Memory B cell (primary cell): ENCODE results near the gene KCTD13.
"Not testable (repeated sequence)": the region's sequence is repeated elsewhere in the genome, so short reads cannot be mapped to it uniquely, and the experiment has no call there.

Source experiments
- ATAC-seq: fragments of 150-1000 bp; cut with Tn5 transposase; 2 replicates; pipeline ENCODE4 v1.10.0; 2021; ENCODE audit warnings: low read depth, mild to moderate bottlenecking, moderate library complexity
- DNase-seq, 2 donors: peaks; one replicate each; pipeline ENCODE4 v3.0.0; 2022; ENCODE audit warnings: low spot score in 2 of 2
- H3K27ac Mint-ChIP-seq: one replicate; pipeline ENCODE4 v1.8.0; 2022; ENCODE audit warnings: mild to moderate bottlenecking, moderate library complexity, mixed read lengths
- H3K27me3 Mint-ChIP-seq: one replicate; pipeline ENCODE4 v1.8.0; 2022; ENCODE audit warnings: mixed read lengths
- H3K36me3 Mint-ChIP-seq: one replicate; pipeline ENCODE4 v1.8.0; 2022; ENCODE audit warnings: mild to moderate bottlenecking, mixed read lengths
- H3K4me1 Mint-ChIP-seq: one replicate; pipeline ENCODE4 v1.8.0; 2022; ENCODE audit warnings: mixed read lengths
- H3K4me3 Mint-ChIP-seq: one replicate; pipeline ENCODE4 v1.8.0; 2022; ENCODE audit warnings: mild to moderate bottlenecking, moderate library complexity, mixed read lengths
- H3K9me3 Mint-ChIP-seq: one replicate; pipeline ENCODE4 v1.8.0; 2022; ENCODE audit warnings: mixed read lengths

The KCTD13 gene

DNA sequence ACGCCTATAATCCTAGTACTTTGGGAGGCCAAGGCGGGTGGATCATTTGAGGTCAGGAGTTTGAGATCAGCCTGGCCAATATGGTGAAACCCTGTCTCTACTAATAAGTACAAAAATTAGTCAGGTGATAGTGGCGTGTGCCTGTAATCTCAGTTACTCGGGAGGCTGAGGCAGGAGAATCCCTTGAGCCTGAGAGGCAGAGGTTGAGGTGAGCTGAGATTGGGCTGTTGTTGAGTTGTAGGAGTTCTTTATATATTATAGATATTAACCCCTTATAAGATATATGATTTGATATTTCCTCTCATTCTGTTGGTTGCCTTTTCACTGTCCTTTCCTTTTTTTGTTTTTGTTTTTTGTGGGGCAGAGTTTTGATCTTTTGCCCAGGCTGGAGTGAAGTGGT, 33.8 kb upstream of the KCTD13 start:
- not testable (repeated sequence) for H3K27ac Mint-ChIP-seq, H3K36me3 Mint-ChIP-seq, H3K27me3 Mint-ChIP-seq, ATAC-seq, H3K9me3 Mint-ChIP-seq, H3K4me3 Mint-ChIP-seq, DNase-seq
- peaks cover 14% of the 10 kb centered on the region for H3K4me1 Mint-ChIP-seq

- ATAC-seq: no peak
- Mint-ChIP-seq H3K27ac (no peak overlapping the region), H3K4me1 (peaks cover 14% of the 10 kb centered on the region), H3K4me3 (no peak overlapping the region), H3K36me3 (no peaks in the 10 kb centered on the region), H3K9me3 (no peaks in the 10 kb centered on the region), H3K27me3 (no peaks in the 10 kb centered on the region)
- no peak for DNase-seq
Measured at GRCh38 chr16:29959293-29959692, 33.3 kb upstream of the KCTD13 start.

DNA sequence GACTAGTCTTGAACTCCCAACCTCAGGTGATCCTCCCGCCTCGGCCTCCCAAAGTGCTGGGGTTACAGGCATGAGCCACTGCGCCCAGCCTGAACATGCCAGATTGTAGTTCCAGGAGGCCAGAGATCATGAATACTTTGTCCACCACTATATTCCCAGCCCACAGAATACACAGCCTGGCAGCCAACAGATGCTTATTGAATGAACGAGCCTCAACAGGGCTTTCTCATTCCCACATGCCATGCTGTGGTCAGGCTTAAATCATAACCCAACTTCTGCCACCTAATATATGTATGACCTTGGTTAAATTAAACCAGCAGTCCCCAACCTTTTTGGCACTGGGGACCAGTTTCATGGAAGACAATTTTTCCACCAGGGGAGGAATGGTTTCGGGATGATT, 32.7 kb upstream of the KCTD13 start:
- Mint-ChIP-seq H3K27ac (no peak overlapping the region), H3K4me1 (peaks cover 14% of the 10 kb centered on the region), H3K27me3 (no peaks in the 10 kb centered on the region), H3K36me3 (no peaks in the 10 kb centered on the region), H3K9me3 (no peaks in the 10 kb centered on the region), H3K4me3 (no peak overlapping the region)
- ATAC-seq (no peak), DNase-seq (no peak)

GRCh38 chr16:29951625-29952365, 25.8 kb upstream of the KCTD13 start:
- Mint-ChIP-seq H3K27ac (no peak overlapping the region), H3K4me3 (no peak overlapping the region), H3K36me3 (peaks cover 6% of the 10 kb centered on the region), H3K9me3 (no peaks in the 10 kb centered on the region), H3K27me3 (peaks cover 9% of the 10 kb centered on the region), H3K4me1 (no peaks in the 10 kb centered on the region)
- DNase-seq (no peak), ATAC-seq (no peak)

- no peak overlapping the region for H3K4me3 Mint-ChIP-seq
- no peaks in the 10 kb centered on the region for H3K4me1 Mint-ChIP-seq
- no peaks in the 10 kb centered on the region for H3K9me3 Mint-ChIP-seq
- DNase-seq (no peak), ATAC-seq (no peak)
- H3K36me3 Mint-ChIP-seq: peaks cover 6% of the 10 kb centered on the region
- H3K27ac Mint-ChIP-seq: no peak overlapping the region
- peaks cover 9% of the 10 kb centered on the region for H3K27me3 Mint-ChIP-seq
Measured at GRCh38 chr16:29950806-29951461, 24.9 kb upstream of the KCTD13 start.

- Mint-ChIP-seq H3K27ac (no peak overlapping the region), H3K27me3 (peaks cover 9% of the 10 kb centered on the region), H3K4me1 (no peaks in the 10 kb centered on the region), H3K4me3 (no peak overlapping the region), H3K9me3 (no peaks in the 10 kb centered on the region), H3K36me3 (peaks cover 6% of the 10 kb centered on the region)
- DNase-seq: no peak
- no peak for ATAC-seq
Measured at GRCh38 chr16:29947897-29948296, 21.9 kb upstream of the KCTD13 start.

DNA sequence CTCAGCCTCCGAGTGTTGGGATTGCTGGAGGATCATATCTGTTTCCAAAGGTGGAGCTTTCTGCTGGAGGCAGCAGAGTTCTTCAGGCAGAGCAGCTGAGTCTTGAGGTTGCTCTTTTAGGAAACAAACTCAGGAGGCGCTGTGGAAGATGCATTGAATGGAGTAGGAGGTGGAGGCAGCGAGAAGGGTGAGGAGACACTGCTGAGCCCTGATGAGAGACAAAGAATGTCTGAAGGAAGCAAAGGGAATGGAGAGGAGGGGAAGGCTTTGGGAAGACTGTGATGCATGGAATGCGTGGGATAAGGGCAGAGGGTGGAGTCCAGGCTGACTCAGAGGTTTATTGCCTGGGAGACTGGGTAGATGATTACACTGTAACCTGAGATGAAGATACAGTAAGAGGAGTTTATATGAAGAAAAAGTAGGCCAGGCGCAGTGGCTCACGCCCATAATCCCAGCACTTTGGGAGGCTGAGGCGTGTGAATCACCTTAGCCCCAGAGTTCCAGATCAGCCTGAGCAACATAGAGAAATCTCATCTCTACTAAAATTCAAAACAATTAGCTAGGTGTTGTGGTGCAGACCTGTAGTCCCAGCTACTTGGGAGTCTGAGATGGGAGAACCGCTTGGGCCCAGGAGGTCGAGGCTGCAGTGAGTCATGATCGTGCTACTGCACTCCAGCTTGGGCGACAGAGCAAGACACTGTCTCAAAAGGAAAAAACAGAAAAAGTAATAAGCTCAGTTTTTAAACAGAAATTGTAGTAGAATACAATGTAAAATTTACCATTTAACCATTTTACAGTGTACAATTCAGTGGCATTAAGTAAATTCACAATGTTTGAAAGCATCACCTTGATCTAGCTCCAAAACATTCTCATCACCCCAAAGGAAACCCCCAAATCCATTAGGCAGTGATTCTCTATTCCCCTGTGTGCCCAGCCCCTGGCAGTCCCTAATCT, 18.1 kb upstream of the KCTD13 start:
- H3K36me3 Mint-ChIP-seq: no peaks in the 10 kb centered on the region
- ATAC-seq (no peak), DNase-seq (no peak)
- no peak overlapping the region for H3K4me3 Mint-ChIP-seq
- H3K27me3 Mint-ChIP-seq: peaks cover 8% of the 10 kb centered on the region
- H3K4me1 Mint-ChIP-seq: no peaks in the 10 kb centered on the region
- no peaks in the 10 kb centered on the region for H3K9me3 Mint-ChIP-seq
- no peak overlapping the region for H3K27ac Mint-ChIP-seq

DNA sequence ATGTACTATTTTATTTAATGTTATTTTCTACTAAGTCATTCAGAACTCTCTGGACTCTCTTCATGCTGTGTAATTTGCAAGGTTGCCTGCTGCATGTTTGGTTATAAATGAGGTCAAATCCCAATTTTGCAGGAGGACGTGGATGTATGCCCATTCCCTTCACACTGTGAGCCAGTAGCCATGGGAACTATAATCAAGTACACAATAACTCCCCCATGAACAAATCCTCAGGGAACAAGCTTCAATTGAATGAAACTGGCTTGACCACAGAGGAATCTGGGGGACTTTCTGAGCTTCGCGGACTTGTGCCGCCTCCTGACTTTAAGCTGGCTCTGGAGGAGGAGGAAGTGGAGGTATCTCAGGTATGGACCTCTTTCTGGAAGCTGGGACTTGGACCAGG, 14.6 kb upstream of the KCTD13 start:
- Mint-ChIP-seq H3K4me1 (no peaks in the 10 kb centered on the region), H3K27ac (no peak overlapping the region), H3K9me3 (no peaks in the 10 kb centered on the region), H3K27me3 (peaks cover 13% of the 10 kb centered on the region), H3K4me3 (no peak overlapping the region), H3K36me3 (no peaks in the 10 kb centered on the region)
- DNase-seq (no peak), ATAC-seq (no peak)

GRCh38 chr16:29931750-29932149, 5.7 kb upstream of the KCTD13 start:
- not testable (repeated sequence) for ATAC-seq, H3K27ac Mint-ChIP-seq, H3K36me3 Mint-ChIP-seq

DNA sequence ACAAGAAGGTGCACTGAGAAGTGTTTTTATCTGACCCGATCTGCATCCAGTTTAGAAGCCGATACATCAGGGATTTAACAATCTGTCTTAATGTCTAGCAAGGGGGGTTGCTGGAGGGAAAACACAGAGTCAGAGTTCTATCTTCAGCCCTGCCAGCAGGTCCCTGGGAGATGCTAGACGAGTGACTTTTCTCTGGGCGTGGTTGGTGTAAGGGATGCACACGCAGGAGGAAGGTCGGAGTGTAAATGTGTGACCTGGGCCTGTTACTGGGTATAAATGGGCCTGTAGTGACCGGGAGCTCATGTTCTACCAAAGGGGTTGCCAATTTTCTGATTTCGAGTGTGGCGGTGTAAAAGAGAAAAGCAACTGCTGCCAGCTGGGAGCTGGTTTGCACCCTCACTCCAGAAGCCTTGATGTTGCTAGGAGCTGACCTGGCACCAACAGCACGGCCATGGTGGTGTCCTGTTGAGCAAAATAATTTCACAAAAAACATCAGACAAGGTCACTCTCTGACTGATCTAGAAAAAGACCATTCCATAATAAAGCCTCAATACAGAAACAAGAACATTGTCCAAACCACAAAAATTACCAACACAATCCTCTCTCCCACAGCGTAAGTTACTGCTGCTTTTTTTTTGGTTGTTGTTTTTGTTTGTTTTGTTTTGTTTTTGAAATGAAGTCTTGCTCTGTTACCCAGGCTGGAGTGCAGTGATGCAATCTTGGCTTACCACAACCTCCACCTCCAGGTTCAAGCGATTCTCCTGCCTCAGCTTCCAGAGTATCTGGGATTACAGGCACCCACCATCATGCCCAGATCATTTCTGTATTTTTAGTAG, 1.3 kb upstream of the KCTD13 start:
- peaks cover 22% of the 10 kb centered on the region for H3K4me1 Mint-ChIP-seq
- H3K27ac Mint-ChIP-seq: peak overlapping the region; percentile 95
- H3K36me3 Mint-ChIP-seq: peaks cover 4% of the 10 kb centered on the region
- peak overlapping the region; percentile 95 for H3K4me3 Mint-ChIP-seq
- ATAC-seq: no peak
- H3K27me3 Mint-ChIP-seq: no peaks in the 10 kb centered on the region
- H3K9me3 Mint-ChIP-seq: no peaks in the 10 kb centered on the region
- DNase-seq: no peak

More at GRCh38 chr16:29931750-29932149, 5.7 kb upstream of the KCTD13 start:
- H3K4me3 Mint-ChIP-seq, H3K4me1 Mint-ChIP-seq, H3K27me3 Mint-ChIP-seq, DNase-seq, H3K9me3 Mint-ChIP-seq: not testable (repeated sequence)

- Mint-ChIP-seq H3K27me3 (no peaks in the 10 kb centered on the region), H3K4me3 (peak overlapping the region; percentile 95), H3K36me3 (peaks cover 4% of the 10 kb centered on the region), H3K4me1 (peaks cover 22% of the 10 kb centered on the region), H3K27ac (peak overlapping the region; percentile 95), H3K9me3 (no peaks in the 10 kb centered on the region)
- no peak for DNase-seq
- no peak for ATAC-seq
Measured at GRCh38 chr16:29926711-29927052, 656 bp upstream of the KCTD13 start.

GRCh38 chr16:29925105-29925756, 795 bp downstream of the KCTD13 start:
- H3K27me3 Mint-ChIP-seq: no peaks in the 10 kb centered on the region

DNA sequence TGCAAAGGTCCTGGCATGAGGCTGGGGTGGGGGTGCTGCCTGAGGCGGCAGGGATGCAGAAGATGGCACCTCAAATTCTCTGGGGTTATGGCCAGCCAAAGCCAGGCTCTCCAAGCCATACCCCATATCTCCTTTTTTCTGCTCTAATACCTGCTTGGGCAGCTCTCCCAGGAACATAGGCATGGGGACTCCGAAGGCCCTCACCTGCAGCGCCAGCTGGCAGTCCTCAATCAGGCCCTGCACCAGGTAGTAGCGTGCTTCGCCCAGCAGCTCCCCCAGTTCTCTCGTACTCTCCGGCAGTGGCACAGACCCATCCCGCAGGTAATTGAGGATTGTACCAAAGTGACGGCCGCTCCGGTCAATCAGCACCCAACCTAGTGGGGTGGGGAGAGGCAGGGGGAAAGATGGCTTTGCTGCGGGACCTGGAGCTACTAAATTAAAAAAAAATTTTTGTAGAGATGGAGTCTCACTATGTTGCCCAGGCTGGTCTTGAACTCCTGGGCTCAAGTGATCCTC, 3.0 kb downstream of the KCTD13 start:
- Mint-ChIP-seq H3K27ac (no peak overlapping the region), H3K27me3 (no peaks in the 10 kb centered on the region), H3K36me3 (peaks cover 15% of the 10 kb centered on the region), H3K9me3 (no peaks in the 10 kb centered on the region), H3K4me1 (peaks cover 29% of the 10 kb centered on the region), H3K4me3 (no peak overlapping the region)
- DNase-seq: no peak
- no peak for ATAC-seq

More at GRCh38 chr16:29925105-29925756, 795 bp downstream of the KCTD13 start:
- peaks cover 15% of the 10 kb centered on the region for H3K36me3 Mint-ChIP-seq
- H3K4me1 Mint-ChIP-seq: peaks cover 29% of the 10 kb centered on the region
- ATAC-seq (no peak), DNase-seq (no peak)
- peak overlapping the region; percentile 95 for H3K27ac Mint-ChIP-seq
- peak overlapping the region; percentile 95 for H3K4me3 Mint-ChIP-seq
- H3K9me3 Mint-ChIP-seq: no peaks in the 10 kb centered on the region
